AG04449 (cell line): ENCODE data around the gene DTD1.
"Not testable (repeated sequence)": the region's sequence is repeated elsewhere in the genome, so short reads cannot be mapped to it uniquely, and the experiment has no call there.

Source experiments
- CTCF ChIA-PET: fragments of 350-600 bp; formaldehyde crosslinking; extraction: SDS; loops from one replicate; lab custom pipeline; 2021; ENCODE audit warnings: antibody characterized with exemption; lab: Yijun Ruan, JAX
- POLR2A ChIA-PET: fragments of 400-600, 350-600 bp; formaldehyde crosslinking; extraction: SDS; loops from one replicate; lab custom pipeline; 2020; ENCODE audit warnings: antibody characterized with exemption, inconsistent platforms; lab: Yijun Ruan, JAX
- DNase-seq: peaks from one replicate; pipeline ENCODE4 v3.0.0-alpha.2; 2010; ENCODE audit warnings: low read depth, low spot score
- H3K4me3 ChIP-seq: 2 replicates; pipeline ENCODE4 v1.5.1; 2011; ENCODE audit warnings: low read depth, mild to moderate bottlenecking, control low read depth, low read length
- TF ChIP-seq, protein P1 (sequence below): IDR thresholded peaks from one replicate; pipeline ENCODE4 v1.5.1; 2011; ENCODE audit warnings: mild to moderate bottlenecking, moderate library complexity, low read length, control low read depth, inconsistent platforms; ENCODE audit not compliant: insufficient read depth; ENCODE audit errors: missing control alignments

DTD1 gene

DNA sequence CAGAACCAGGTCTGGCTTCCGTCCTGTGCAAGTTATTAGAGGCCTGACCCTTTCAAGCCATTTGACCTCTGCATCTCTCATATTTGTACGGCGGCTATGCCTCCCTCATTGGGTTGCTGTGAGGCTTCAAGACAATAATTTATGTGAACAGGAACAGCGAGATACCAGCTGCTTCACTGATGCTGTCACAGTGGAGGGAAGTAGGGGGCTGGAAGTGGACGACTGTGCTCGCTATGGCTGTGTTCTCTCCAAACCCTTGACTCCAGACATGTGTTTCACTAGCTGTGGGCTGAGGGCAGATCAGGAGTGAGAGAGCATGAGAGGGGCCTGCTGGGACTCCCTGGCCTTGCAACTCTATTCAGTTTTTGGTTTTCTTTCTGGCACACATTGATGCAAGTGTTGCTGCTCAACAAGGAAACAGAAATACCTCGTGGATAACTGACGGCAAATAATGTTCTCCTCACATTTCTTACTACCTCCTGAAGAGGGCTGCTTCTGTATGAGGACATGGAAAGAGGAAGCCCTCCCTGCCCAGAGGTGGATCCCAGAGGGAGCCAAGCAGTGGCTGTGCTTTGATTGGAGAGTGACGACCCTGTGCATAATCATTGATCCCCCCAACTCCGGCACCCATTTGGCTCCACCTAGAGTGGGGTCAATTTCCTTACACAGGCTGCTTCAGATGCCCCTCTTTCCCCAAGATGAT is 191.0 kb downstream of the DTD1 start:
- no peak for DNase-seq
- CTCF ChIA-PET, result interaction anchor here (0.6 to 1.4 kb wide), 2 partner anchors 17 to 224 kb away, joined by 3 read pairs; no protein-coding TSS in a partner anchor
- TF ChIP-seq, protein P1, sequence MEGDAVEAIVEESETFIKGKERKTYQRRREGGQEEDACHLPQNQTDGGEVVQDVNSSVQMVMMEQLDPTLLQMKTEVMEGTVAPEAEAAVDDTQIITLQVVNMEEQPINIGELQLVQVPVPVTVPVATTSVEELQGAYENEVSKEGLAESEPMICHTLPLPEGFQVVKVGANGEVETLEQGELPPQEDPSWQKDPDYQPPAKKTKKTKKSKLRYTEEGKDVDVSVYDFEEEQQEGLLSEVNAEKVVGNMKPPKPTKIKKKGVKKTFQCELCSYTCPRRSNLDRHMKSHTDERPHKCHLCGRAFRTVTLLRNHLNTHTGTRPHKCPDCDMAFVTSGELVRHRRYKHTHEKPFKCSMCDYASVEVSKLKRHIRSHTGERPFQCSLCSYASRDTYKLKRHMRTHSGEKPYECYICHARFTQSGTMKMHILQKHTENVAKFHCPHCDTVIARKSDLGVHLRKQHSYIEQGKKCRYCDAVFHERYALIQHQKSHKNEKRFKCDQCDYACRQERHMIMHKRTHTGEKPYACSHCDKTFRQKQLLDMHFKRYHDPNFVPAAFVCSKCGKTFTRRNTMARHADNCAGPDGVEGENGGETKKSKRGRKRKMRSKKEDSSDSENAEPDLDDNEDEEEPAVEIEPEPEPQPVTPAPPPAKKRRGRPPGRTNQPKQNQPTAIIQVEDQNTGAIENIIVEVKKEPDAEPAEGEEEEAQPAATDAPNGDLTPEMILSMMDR, result no peak
- POLR2A ChIA-PET, result no interaction called here
- no peak overlapping the region for H3K4me3 ChIP-seq

DNA sequence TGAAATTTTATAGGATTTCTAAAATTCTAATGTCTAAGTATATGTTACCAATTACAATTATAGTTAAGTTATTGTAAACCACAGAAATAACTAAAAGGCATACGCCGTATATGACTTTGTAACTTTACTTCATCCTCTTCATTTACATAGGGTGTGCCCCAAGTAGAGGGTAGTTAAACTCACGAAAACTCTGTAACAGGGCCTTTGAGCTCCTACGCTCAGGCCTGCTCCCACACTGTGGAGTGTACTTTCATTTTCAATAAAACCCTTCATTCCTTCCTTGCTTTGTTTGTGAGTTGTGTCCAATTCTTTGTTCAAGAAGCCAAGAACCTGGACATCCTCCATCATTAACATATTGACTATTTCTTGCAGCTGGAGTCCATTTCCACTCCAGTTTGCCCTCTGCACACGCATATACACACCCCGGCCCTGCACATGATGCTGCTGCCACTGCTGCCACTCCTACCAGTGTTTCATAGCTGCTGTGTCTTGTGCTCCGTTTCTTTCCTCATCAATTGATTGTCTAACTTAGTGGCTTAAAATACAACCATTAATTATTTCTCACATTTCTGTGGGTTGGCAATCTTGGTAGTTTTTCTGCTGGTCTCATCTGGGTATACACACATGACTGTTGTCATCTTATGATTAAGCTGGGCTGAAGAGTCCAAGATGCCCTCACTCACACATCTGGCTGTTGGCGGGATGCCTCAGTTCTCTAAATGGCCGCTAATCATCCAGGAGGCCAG is 192.7 kb downstream of the DTD1 start:
- DNase-seq, result no peak
- no peak overlapping the region for H3K4me3 ChIP-seq
- ChIA-PET POLR2A (no interaction called here), CTCF (no interaction called here)
- TF ChIP-seq, protein P1, result no peak

DNA sequence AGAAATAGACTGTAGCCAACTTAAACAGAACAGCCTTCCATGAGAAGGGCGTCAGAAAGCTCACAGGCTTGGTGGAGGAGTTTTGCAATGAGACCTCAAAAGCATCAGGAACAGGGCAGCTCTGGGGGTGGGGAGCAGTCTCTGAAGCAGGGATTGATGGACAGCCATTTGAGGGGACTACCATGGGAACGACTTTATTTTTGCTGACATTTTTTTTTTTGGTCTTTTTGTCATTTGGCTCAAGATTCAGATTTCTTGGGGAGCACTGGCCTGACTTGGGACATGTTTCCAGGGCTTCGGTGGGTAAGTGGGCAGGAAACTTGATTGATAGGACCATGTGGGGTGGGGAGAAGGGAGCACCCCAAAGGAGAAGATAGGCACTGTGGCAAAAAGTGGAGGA is 193.7 kb downstream of the DTD1 start:
- no peak overlapping the region for H3K4me3 ChIP-seq
- DNase-seq, result no peak
- POLR2A ChIA-PET, result no interaction called here
- TF ChIP-seq, protein P1, result no peak
- CTCF ChIA-PET, result no interaction called here

DNA sequence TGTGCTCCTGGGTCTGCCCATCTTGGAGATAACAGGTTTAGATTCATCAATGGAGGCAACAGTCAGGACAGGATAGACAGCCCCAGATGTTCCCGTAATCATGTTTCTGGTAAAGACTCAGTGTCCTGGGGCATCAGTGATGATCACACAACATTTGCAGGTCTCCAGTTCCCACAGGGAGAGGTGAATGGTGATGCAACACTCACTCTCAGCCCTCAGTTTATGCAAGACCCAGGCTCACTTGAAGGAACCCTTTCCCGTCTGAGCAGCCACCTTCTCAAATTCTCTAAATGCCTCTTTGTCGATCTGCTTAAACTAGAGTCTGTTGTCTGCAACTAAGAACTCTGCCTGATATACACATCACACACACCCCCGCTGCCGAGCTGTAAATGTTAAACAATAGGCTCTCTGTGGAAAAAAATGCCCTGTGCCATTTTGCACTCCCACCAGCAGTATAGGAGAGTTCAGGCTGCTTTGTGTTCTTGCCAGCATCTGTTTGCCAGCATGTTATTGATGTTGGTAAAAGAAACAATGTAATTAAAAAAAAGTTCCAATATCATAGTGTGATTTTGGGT is 195.6 kb downstream of the DTD1 start:
- no peak overlapping the region for H3K4me3 ChIP-seq

DNA sequence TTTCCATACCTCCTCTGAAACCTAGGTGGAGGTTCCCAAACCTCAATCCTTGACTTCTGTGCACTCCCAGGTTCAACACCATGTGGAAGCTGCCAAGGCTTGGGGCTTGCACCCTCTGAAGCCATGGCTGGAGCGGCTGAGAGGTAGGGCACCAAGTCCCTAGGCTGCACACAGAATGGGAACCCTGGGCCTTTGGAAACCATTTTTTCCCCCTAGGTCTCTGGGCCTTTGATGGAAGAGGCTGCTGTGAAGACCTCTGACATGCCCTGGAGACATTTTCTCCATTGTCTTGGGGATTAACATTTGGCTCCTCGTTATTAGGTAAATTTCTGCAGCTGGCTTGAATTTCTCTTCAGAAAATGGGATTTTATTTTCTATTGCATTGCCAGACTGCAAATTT is 199.2 kb downstream of the DTD1 start:
- CTCF ChIA-PET, H3K4me3 ChIP-seq, DNase-seq, POLR2A ChIA-PET: not testable (repeated sequence)

More for the DNA sequence above, 195.6 kb downstream of the DTD1 start:
- ChIA-PET CTCF (interaction anchor here (1.4 kb wide), 1 partner anchor 151 kb away, joined by 3 read pairs; no protein-coding TSS in a partner anchor), POLR2A (no interaction called here)
- TF ChIP-seq, protein P1, result no peak
- DNase-seq, result no peak

DNA sequence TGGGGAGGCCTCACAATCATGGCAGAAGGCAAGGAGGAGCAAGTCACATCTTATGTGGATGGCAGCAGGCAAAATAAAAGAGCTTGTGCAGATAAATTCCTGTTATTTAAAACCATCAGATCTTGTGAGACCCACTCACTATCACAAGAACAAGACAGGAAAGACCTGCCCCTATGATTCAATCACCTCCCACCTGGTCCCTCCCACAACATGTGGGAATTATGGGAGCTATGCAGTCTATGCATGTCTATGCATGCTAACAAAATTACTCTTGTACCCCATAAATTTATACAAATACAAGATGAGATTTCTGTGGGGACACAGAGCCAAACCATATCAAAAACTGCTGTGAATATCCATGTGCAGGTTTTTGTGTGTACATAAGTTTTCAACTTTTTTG is 200.2 kb downstream of the DTD1 start:
- no peak overlapping the region for H3K4me3 ChIP-seq
- TF ChIP-seq, protein P1, result no peak
- ChIA-PET POLR2A (no interaction called here), CTCF (no interaction called here)
- no peak for DNase-seq
